Measurements from ENCODE around the gene ADAMTS16.

GRCh38 chr5:5202321-5202720 is 62.2 kb downstream of the ADAMTS16 start:
- TF ChIP-seq, protein P1, sequence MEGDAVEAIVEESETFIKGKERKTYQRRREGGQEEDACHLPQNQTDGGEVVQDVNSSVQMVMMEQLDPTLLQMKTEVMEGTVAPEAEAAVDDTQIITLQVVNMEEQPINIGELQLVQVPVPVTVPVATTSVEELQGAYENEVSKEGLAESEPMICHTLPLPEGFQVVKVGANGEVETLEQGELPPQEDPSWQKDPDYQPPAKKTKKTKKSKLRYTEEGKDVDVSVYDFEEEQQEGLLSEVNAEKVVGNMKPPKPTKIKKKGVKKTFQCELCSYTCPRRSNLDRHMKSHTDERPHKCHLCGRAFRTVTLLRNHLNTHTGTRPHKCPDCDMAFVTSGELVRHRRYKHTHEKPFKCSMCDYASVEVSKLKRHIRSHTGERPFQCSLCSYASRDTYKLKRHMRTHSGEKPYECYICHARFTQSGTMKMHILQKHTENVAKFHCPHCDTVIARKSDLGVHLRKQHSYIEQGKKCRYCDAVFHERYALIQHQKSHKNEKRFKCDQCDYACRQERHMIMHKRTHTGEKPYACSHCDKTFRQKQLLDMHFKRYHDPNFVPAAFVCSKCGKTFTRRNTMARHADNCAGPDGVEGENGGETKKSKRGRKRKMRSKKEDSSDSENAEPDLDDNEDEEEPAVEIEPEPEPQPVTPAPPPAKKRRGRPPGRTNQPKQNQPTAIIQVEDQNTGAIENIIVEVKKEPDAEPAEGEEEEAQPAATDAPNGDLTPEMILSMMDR (conservative IDR thresholded peaks at IDR 0.05; ENCODE audit: low read depth, low read length) = no peak
- TF ChIP-seq EZH2 (IDR thresholded peaks at IDR 0.05; ENCODE audit: borderline replicate concordance, low read depth, low read length, poor library complexity, severe bottlenecking) = no peak
